BJ (cell line): ENCODE data around the gene RETREG3. TPM values are rescaled to one million over a fixed set of nuclear protein-coding genes. Genes with fewer than 3 reads are reported as not detected.

Source experiments
- CTCF ChIA-PET: fragments of 350-600 bp; formaldehyde crosslinking; extraction: SDS; loops from one replicate; lab custom pipeline; 2021; ENCODE audit warnings: antibody characterized with exemption, inconsistent platforms; lab: Yijun Ruan, JAX
- POLR2A ChIA-PET: fragments of 300-600 bp; sonication (Branson Sonifier 250); formaldehyde crosslinking; extraction: SDS; loops from one replicate; lab custom pipeline; 2021; ENCODE audit warnings: antibody characterized with exemption; lab: Charles Lee
- DNase-seq: peaks from one replicate; pipeline ENCODE4 v3.0.0-alpha.2; 2011; ENCODE audit warnings: low read depth
- H3K27me3 ChIP-seq: 2 replicates; pipeline ENCODE4 v1.6.0; 2011; ENCODE audit warnings: low read length; ENCODE audit not compliant: control insufficient read depth, insufficient read depth
- H3K36me3 ChIP-seq: 2 replicates; pipeline ENCODE4 v1.5.1; 2011; ENCODE audit warnings: low read length; ENCODE audit not compliant: control insufficient read depth, insufficient read depth
- H3K4me3 ChIP-seq: 2 replicates; pipeline ENCODE4 v1.5.1; 2011; ENCODE audit warnings: low read depth, mild to moderate bottlenecking, control low read depth, low read length
- CTCF ChIP-seq: IDR thresholded peaks from 2 replicates; pipeline ENCODE4 v1.5.1; 2011; ENCODE audit warnings: low read depth, mild to moderate bottlenecking, control low read depth, inconsistent platforms, low read length, moderate library complexity; ENCODE audit not compliant: insufficient read depth
- polyA plus RNA-seq: library from polyadenylated mRNA; depleted of rRNA; stranded (reverse); fragments of >200 nt; gene quantifications from 2 replicates; pipeline ENCODE4 v1.2.3, GENCODE V29; 2011

Gene RETREG3
- polyA plus RNA-seq, 1 experiment: 54.4 TPM

- POLR2A ChIA-PET: no interaction called here
- CTCF ChIA-PET: interaction anchor here (0.7 kb wide), 1 partner anchor 117 kb away, joined by 3 read pairs; no protein-coding TSS in a partner anchor
- TF ChIP-seq CTCF: no peak
- Histone ChIP-seq H3K36me3 (peaks cover 26% of the 10 kb centered on the region), H3K27me3 (no peaks in the 10 kb centered on the region), H3K4me3 (no peak overlapping the region)
- no peak for DNase-seq
Observed at GRCh38 chr17:42563950-42564349, 45.2 kb downstream of the RETREG3 start.

- H3K36me3 ChIP-seq: peaks cover 22% of the 10 kb centered on the region
- DNase-seq: no peak
- no peak overlapping the region for H3K4me3 ChIP-seq
- POLR2A ChIA-PET: no interaction called here
- no peak for TF ChIP-seq CTCF
- CTCF ChIA-PET: interaction anchor here (0.7 kb wide), 1 partner anchor 117 kb away, joined by 3 read pairs; no protein-coding TSS in a partner anchor
- no peaks in the 10 kb centered on the region for H3K27me3 ChIP-seq
Observed at GRCh38 chr17:42563543-42563942, 45.6 kb downstream of the RETREG3 start.

- Histone ChIP-seq H3K36me3 (peaks cover 21% of the 10 kb centered on the region), H3K4me3 (peak overlapping the region; percentile 83), H3K27me3 (no peaks in the 10 kb centered on the region)
- no peak for DNase-seq
- CTCF ChIA-PET: interaction anchor here (0.7 kb wide), 1 partner anchor 117 kb away, joined by 3 read pairs; no protein-coding TSS in a partner anchor
- TF ChIP-seq CTCF: no peak
- POLR2A ChIA-PET: no interaction called here
Observed at GRCh38 chr17:42563143-42563509, 46.0 kb downstream of the RETREG3 start.

- peak overlapping the region; percentile 83 for H3K4me3 ChIP-seq
- no peaks in the 10 kb centered on the region for H3K27me3 ChIP-seq
- POLR2A ChIA-PET: no interaction called here
- TF ChIP-seq CTCF: no peak
- CTCF ChIA-PET: no interaction called here
- H3K36me3 ChIP-seq: peaks cover 21% of the 10 kb centered on the region
- no peak for DNase-seq
Observed at GRCh38 chr17:42562388-42563142, 46.6 kb downstream of the RETREG3 start.

GRCh38 chr17:42561897-42562387 is 47.2 kb downstream of the RETREG3 start, which contains the start of gene COASY:
TSS of gene COASY (plus strand) at chr17:42562148. CDS start at chr17:42562623, 475 bp downstream.
- ChIA-PET POLR2A (no interaction called here), CTCF (no interaction called here)
- Histone ChIP-seq H3K27me3 (no peaks in the 10 kb centered on the region), H3K36me3 (peaks cover 21% of the 10 kb centered on the region), H3K4me3 (peak within 1 kb of the TSS; percentile 83)
- no peak for TF ChIP-seq CTCF
- DNase-seq: peak; percentile 74
